Activated CD4-positive, alpha-beta memory T cell treated with anti-CD3 and anti-CD28 coated beads, Interleukin-2, amount 10 ng/mL, durations not matched to agents 7 days and 5 days (primary cell): ENCODE results near the gene P2RY6. TPM values are rescaled to one million over a fixed set of nuclear protein-coding genes. Genes with fewer than 3 reads are reported as not detected.

ENCODE experiments used
- CTCF ChIA-PET: fragments of 350-600 bp; sonication (Branson Sonifier 250); formaldehyde crosslinking; loops from one replicate; lab custom pipeline; 2021; ENCODE audit warnings: antibody characterized with exemption, inconsistent platforms; lab: Charles Lee
- POLR2A ChIA-PET: fragments of 350-600 bp; sonication (Branson Sonifier 250); formaldehyde crosslinking; loops from one replicate; lab custom pipeline; 2021; ENCODE audit warnings: antibody characterized with exemption; lab: Charles Lee
- DNase-seq: peaks from one replicate; pipeline ENCODE4 v3.0.0-alpha.2; 2020
- H3K27ac Mint-ChIP-seq: one replicate; pipeline ENCODE4 v1.8.0; 2021; ENCODE audit warnings: mild to moderate bottlenecking, mixed read lengths
- H3K27me3 Mint-ChIP-seq: one replicate; pipeline ENCODE4 v1.8.0; 2021; ENCODE audit warnings: mixed read lengths
- H3K36me3 Mint-ChIP-seq: one replicate; pipeline ENCODE4 v1.8.0; 2021; ENCODE audit warnings: low read depth, mixed read lengths
- H3K4me1 Mint-ChIP-seq: one replicate; pipeline ENCODE4 v1.8.0; 2021; ENCODE audit warnings: mixed read lengths
- H3K4me3 Mint-ChIP-seq: one replicate; pipeline ENCODE4 v1.8.0; 2021; ENCODE audit warnings: mild to moderate bottlenecking, mixed read lengths
- H3K9me3 Mint-ChIP-seq: one replicate; pipeline ENCODE4 v1.8.0; 2021; ENCODE audit warnings: mixed read lengths
- total RNA-seq, 2 experiments: library from RNA; stranded (reverse); gene quantifications; one replicate each; pipeline ENCODE4 v1.2.3, GENCODE V29; 2021

The P2RY6 gene
- total RNA-seq, 2 experiments from 2014 or later = not detected

- Mint-ChIP-seq H3K27me3 (peaks cover 1% of the 10 kb centered on the region), H3K36me3 (no peaks in the 10 kb centered on the region), H3K4me3 (no peak overlapping the region), H3K4me1 (peaks cover 17% of the 10 kb centered on the region), H3K27ac (no peak overlapping the region), H3K9me3 (no peaks in the 10 kb centered on the region)
- CTCF ChIA-PET = interaction anchor here (1.0 to 1.8 kb wide), 3 partner anchors 11 to 45 kb away, joined by 3 to 6 read pairs (median 3); no protein-coding TSS in a partner anchor
- no peak for DNase-seq
- POLR2A ChIA-PET = no interaction called here
These were observed 19.8 kb downstream of the P2RY6 start for GRCh38 chr11:73291781-73292524.

GRCh38 chr11:73292525-73292894, 20.4 kb downstream of the P2RY6 start:
- ChIA-PET CTCF (interaction anchor here (1.0 to 1.8 kb wide), 2 partner anchors 14 to 44 kb away, joined by 3 to 6 read pairs; no protein-coding TSS in a partner anchor), POLR2A (no interaction called here)
- Mint-ChIP-seq H3K36me3 (no peaks in the 10 kb centered on the region), H3K27ac (no peak overlapping the region), H3K9me3 (no peaks in the 10 kb centered on the region), H3K4me1 (peaks cover 17% of the 10 kb centered on the region), H3K27me3 (peaks cover 1% of the 10 kb centered on the region), H3K4me3 (no peak overlapping the region)
- no peak for DNase-seq

- H3K27me3 Mint-ChIP-seq = peaks cover 1% of the 10 kb centered on the region
- no peaks in the 10 kb centered on the region for H3K9me3 Mint-ChIP-seq
- CTCF ChIA-PET = interaction anchor here (1.0 to 1.6 kb wide), 2 partner anchors 43 to 67 kb away, joined by 3 to 6 read pairs; no protein-coding TSS in a partner anchor
- no peak overlapping the region for H3K27ac Mint-ChIP-seq
- no peak overlapping the region for H3K4me3 Mint-ChIP-seq
- DNase-seq = no peak
- H3K4me1 Mint-ChIP-seq = peaks cover 10% of the 10 kb centered on the region
- H3K36me3 Mint-ChIP-seq = no peaks in the 10 kb centered on the region
- POLR2A ChIA-PET = no interaction called here
These were observed 21.3 kb downstream of the P2RY6 start for GRCh38 chr11:73293356-73293936.

- no peak overlapping the region for H3K4me3 Mint-ChIP-seq
- peaks cover 1% of the 10 kb centered on the region for H3K27me3 Mint-ChIP-seq
- CTCF ChIA-PET = interaction anchor here (0.5 to 2.6 kb wide), 16 partner anchors 10 to 756 kb away, joined by 3 to 13 read pairs (median 4); partner anchors contain the start of gene ARHGEF17
- no peaks in the 10 kb centered on the region for H3K36me3 Mint-ChIP-seq
- no peak for DNase-seq
- H3K9me3 Mint-ChIP-seq = no peaks in the 10 kb centered on the region
- no peaks in the 10 kb centered on the region for H3K4me1 Mint-ChIP-seq
- POLR2A ChIA-PET = no interaction called here
- no peak overlapping the region for H3K27ac Mint-ChIP-seq
These were observed 22.5 kb downstream of the P2RY6 start for GRCh38 chr11:73294604-73295003.

- ChIA-PET POLR2A (no interaction called here), CTCF (interaction anchor here (0.5 to 2.6 kb wide), 17 partner anchors 10 to 757 kb away, joined by 3 to 13 read pairs (median 3); partner anchors contain the start of gene ARHGEF17)
- peak; percentile 81 for DNase-seq
- no peaks in the 10 kb centered on the region for H3K36me3 Mint-ChIP-seq
- H3K4me1 Mint-ChIP-seq = no peaks in the 10 kb centered on the region
- no peak overlapping the region for H3K4me3 Mint-ChIP-seq
- no peaks in the 10 kb centered on the region for H3K9me3 Mint-ChIP-seq
- H3K27me3 Mint-ChIP-seq = peaks cover 1% of the 10 kb centered on the region
- H3K27ac Mint-ChIP-seq = no peak overlapping the region
These were observed 23.3 kb downstream of the P2RY6 start for GRCh38 chr11:73295241-73295995.

- Mint-ChIP-seq H3K36me3 (no peaks in the 10 kb centered on the region), H3K27me3 (peaks cover 1% of the 10 kb centered on the region), H3K9me3 (no peaks in the 10 kb centered on the region), H3K27ac (no peak overlapping the region), H3K4me3 (no peak overlapping the region), H3K4me1 (no peaks in the 10 kb centered on the region)
- no peak for DNase-seq
- ChIA-PET POLR2A (no interaction called here), CTCF (interaction anchor here (0.5 to 2.6 kb wide), 3 partner anchors 40 to 228 kb away, joined by 3 to 13 read pairs (median 3); no protein-coding TSS in a partner anchor)
These were observed 23.8 kb downstream of the P2RY6 start for GRCh38 chr11:73295996-73296318.

GRCh38 chr11:73296501-73297230, 24.5 kb downstream of the P2RY6 start:
- POLR2A ChIA-PET = no interaction called here
- H3K4me1 Mint-ChIP-seq = no peaks in the 10 kb centered on the region
- H3K36me3 Mint-ChIP-seq = no peaks in the 10 kb centered on the region
- CTCF ChIA-PET = interaction anchor here (1.0 to 3.3 kb wide), 4 partner anchors 39 to 115 kb away, joined by 3 to 18 read pairs (median 8); no protein-coding TSS in a partner anchor
- DNase-seq = no peak
- H3K27me3 Mint-ChIP-seq = peaks cover 1% of the 10 kb centered on the region
- H3K27ac Mint-ChIP-seq = no peak overlapping the region
- H3K4me3 Mint-ChIP-seq = no peak overlapping the region
- H3K9me3 Mint-ChIP-seq = no peaks in the 10 kb centered on the region

GRCh38 chr11:73297231-73297590, 25.1 kb downstream of the P2RY6 start:
- DNase-seq = no peak
- H3K4me3 Mint-ChIP-seq = no peak overlapping the region
- H3K4me1 Mint-ChIP-seq = no peaks in the 10 kb centered on the region
- no peaks in the 10 kb centered on the region for H3K9me3 Mint-ChIP-seq
- ChIA-PET POLR2A (no interaction called here), CTCF (interaction anchor here (0.8 to 3.3 kb wide), 5 partner anchors 10 to 117 kb away, joined by 3 to 18 read pairs (median 4); partner anchors contain the start of gene ARHGEF17)
- peaks cover 3% of the 10 kb centered on the region for H3K27me3 Mint-ChIP-seq
- H3K27ac Mint-ChIP-seq = no peak overlapping the region
- H3K36me3 Mint-ChIP-seq = no peaks in the 10 kb centered on the region

- no peak for DNase-seq
- H3K9me3 Mint-ChIP-seq = no peaks in the 10 kb centered on the region
- H3K4me1 Mint-ChIP-seq = no peaks in the 10 kb centered on the region
- ChIA-PET POLR2A (interaction anchor here (1.3 kb wide), 1 partner anchor 15 kb away, joined by 3 read pairs; no protein-coding TSS in a partner anchor), CTCF (interaction anchor here (0.8 to 3.3 kb wide), 5 partner anchors 9 to 117 kb away, joined by 3 to 18 read pairs (median 4); partner anchors contain the start of gene ARHGEF17)
- H3K27me3 Mint-ChIP-seq = peaks cover 4% of the 10 kb centered on the region
- no peak overlapping the region for H3K4me3 Mint-ChIP-seq
- H3K36me3 Mint-ChIP-seq = no peaks in the 10 kb centered on the region
- H3K27ac Mint-ChIP-seq = no peak overlapping the region
These were observed 25.6 kb downstream of the P2RY6 start for GRCh38 chr11:73297702-73298101.

GRCh38 chr11:73298233-73298632, 26.1 kb downstream of the P2RY6 start:
- Mint-ChIP-seq H3K27me3 (peaks cover 7% of the 10 kb centered on the region), H3K4me1 (no peaks in the 10 kb centered on the region), H3K27ac (no peak overlapping the region), H3K4me3 (no peak overlapping the region), H3K9me3 (no peaks in the 10 kb centered on the region), H3K36me3 (no peaks in the 10 kb centered on the region)
- POLR2A ChIA-PET = interaction anchor here (1.2 to 1.3 kb wide), 2 partner anchors 11 to 15 kb away, joined by 3 read pairs; no protein-coding TSS in a partner anchor
- CTCF ChIA-PET = interaction anchor here (0.8 to 3.3 kb wide), 6 partner anchors 9 to 363 kb away, joined by 3 to 18 read pairs (median 4); partner anchors contain the start of gene ARHGEF17
- no peak for DNase-seq

- POLR2A ChIA-PET = no interaction called here
- peaks cover 10% of the 10 kb centered on the region for H3K27me3 Mint-ChIP-seq
- H3K27ac Mint-ChIP-seq = no peak overlapping the region
- no peaks in the 10 kb centered on the region for H3K4me1 Mint-ChIP-seq
- H3K4me3 Mint-ChIP-seq = no peak overlapping the region
- H3K36me3 Mint-ChIP-seq = no peaks in the 10 kb centered on the region
- CTCF ChIA-PET = interaction anchor here (0.6 to 3.3 kb wide), 3 partner anchors 36 to 54 kb away, joined by 3 to 18 read pairs (median 3); no protein-coding TSS in a partner anchor
- no peak for DNase-seq
- no peaks in the 10 kb centered on the region for H3K9me3 Mint-ChIP-seq
These were observed 27.6 kb downstream of the P2RY6 start for GRCh38 chr11:73299751-73300150.
